ENCODE measurements around the gene MND1.
A peak's percentile ranks its signal among the peaks of the same experiment; 100 is the strongest.

Gene MND1, protein sequence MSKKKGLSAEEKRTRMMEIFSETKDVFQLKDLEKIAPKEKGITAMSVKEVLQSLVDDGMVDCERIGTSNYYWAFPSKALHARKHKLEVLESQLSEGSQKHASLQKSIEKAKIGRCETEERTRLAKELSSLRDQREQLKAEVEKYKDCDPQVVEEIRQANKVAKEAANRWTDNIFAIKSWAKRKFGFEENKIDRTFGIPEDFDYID

DNA sequence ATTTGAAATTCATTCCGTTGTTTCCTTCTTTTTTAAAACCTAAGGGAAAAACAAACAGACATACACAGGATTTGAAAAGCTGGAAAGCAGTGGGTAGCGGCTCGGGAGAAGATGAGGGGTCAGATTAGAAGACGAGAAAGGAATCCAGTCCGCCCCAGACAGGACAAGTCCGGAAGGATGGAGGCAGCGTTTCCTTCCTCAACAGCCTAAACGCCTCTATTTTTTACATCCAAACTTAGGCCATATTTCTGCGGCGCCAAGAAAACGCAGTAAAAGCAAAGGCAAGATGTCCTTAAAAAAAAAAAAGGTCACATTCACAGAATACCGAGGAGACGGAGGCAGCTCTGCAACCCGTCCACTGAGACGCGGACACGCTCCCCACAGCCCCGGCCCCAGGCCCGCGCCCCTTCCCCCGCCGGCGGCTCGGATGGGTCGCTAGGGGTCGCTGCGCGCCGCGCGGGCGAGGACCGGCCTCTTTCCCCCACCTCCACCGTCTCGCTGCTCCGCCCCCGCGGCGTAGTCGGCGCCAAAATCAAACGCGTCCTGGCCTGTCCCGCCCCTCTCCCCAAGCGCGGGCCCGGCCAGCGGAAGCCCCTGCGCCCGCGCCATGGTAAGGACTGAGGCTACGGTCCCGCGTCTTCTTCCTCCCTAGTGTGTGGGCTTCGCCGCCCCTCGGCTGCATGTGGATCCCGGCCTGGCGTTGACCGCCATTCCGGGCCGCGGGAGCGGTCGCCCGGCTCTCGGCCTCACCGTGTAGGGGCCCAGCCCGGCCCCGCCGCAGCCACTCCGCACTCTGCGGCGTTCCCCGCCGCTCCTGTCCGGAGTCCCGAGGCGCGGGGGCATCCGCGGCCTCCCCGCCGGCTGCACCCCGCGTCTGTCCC, at the start of gene MND1:
Gene MND1, plus strand, starts transcription at position 558 of the 881 bp plus-strand sequence. Its CDS starts 50 bp downstream, at position 608.
- peak; percentile 83 for DNase-seq

DNA sequence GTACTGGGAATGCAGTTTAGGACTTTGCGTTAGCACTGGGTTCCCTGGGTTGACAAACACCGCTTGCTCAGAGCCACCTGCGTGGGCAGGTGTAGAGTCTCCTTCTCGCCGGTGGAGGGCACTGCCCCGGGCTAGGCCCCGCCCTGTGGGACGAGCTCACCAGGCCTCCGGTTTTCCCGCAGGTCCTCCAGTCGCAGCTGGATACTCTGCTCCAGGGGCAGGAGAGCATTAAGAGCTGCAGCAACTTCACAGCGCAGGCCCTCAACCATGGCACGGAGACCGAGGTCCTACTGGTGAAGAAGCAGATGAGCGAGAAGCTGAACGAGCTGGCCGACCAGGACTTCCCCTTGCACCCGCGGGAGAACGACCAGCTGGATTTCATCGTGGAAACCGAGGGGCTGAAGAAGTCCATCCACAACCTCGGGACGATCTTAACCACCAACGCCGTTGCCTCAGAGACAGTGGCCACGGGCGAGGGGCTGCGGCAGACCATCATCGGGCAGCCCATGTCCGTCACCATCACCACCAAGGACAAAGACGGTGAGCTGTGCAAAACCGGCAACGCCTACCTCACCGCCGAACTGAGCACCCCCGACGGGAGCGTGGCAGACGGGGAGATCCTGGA, 49.2 kb upstream of the MND1 start:
- DNase-seq = no peak

DNA sequence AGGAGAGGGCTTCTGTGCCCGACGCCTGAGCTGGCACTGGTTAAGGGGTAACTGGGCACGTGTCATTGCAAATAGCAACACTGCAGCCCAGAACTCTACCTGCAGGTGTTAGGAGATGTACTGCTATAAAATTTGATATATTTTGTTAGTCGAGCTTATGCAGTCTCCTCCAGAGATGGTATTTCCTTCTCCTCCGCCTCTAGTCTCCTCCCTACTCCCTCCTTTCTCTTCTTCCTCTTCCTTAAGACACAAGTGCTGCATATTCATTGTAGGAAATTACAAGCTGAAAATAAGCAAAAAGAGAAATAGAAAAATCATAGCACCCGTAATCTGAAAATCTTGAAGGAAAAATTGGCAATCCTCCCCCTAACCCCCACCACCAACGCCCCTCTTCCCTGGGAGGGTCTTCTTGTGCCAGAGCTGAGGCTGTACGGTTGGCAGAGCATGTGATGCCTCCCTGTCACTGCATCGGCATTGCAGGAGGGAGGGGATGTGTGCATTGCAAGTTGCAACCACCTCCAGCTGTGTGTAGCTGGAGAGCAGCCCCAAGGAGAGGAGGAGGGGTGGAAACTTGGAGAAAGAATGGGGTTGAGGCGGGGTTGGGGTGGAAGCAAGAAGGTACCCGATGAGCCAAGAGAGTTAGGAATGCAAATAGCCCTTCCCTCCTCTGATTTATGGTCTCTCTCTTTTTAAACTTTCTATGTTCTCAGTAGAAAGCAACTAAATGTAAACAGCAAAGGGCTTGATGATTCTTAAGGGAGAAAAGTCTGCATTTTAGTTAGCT, 48.3 kb upstream of the MND1 start:
- DNase-seq = no peak

DNA sequence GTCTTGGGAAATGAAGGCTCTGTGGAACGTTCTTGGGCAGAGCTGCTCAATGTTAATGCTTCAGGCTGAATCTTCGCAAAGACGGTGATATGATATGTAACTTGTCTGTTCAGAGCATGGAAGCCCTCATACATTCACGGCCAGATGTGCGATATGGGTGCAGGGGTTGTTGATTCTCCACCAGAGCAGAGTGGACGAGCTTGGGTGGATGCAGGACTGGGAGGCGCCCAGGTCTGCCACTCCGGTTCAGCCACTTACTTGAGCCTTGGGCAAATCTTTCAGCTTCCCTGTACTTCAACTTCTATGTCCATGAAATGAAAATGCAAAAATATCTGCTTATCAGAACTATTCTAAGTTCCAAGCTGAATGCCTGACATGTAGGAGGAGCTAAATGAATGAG, 47.4 kb upstream of the MND1 start:
- no peak for DNase-seq

DNA sequence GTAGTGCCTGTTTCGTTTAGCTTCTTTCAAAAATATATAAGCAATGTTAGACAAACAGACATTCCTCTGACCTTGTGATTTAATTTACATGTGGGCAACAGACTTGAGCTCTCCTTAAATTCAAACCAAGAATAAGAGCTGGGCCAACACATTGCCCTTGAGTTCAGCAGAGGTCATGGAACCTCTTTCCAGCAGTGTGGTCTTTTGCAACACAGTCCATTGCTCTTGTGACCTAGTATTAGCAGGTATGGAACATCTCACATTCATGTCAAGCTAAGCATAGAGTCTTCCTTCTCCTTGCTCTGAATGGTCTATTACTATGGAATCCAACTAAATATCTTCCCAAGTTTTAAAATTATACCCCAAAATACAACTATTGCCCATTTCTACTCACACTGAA, 33.7 kb upstream of the MND1 start:
- no peak for DNase-seq

DNA sequence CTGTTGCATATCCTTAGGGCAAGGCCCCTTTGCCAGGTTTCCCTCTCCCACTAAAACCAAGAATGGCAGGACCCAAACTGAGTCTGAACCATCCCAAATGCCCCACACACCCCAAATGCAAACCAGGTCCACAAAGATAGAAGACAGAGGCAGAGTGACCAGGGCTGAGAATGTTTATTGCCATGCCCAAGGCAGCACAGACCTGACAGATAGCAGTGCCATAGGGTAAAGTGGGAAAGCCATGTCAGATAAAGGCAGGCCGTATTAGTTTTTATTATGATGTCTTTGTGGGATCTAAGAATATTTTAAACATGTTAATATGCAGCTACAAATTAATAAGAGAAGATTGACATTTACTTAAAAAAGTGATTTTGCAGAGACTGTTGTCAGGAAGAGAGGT, 29.6 kb upstream of the MND1 start:
- DNase-seq = no peak

DNA sequence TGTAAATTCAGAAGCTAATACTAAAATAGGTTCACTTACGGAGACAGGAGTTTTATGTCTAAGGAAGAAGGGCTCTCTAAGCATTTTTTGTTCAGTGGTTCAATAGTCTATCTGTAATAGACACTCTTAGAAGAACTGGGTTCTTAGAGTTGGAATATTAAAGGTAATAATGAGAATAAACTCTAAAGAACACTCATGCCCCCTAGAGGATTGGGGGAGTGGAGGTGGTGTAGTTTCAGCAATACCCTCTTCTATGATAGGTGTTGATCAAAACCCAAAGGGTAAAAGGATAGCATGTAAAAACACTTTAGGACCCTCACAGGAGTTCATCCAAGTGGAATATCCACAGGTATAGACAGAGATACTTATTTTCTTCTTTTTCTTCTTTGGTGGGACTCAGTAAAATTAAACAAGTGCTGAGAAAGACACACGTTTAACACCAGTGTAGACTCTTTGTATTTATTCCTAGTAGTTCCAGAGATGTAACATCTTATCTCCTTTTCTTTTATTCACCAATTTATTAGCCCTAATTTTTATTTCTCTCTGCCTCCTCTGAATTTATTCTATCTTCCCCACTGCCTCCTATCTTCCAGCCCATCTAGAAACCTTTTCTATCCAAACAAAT, 25.7 kb upstream of the MND1 start:
- DNase-seq = peak; percentile 45

DNA sequence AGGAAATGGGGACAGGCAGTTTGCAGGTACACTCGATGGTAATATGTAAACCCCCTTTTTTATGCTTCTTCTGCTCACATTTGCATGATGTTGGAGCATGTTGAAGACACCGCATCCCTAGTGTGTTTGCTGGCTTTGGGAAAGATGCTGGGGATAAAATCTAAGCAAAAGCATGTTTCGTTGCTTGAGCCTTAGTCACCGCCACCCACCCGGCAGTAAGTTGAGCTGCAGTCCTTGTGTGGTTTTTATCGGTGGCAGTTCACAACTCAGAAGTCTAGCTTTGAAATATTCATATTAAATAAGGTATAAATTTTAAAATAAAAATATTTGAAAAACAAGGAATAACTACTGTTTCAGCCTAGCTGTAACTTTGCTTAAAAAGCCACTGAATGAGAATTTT, 21.7 kb upstream of the MND1 start:
- DNase-seq = no peak

DNA sequence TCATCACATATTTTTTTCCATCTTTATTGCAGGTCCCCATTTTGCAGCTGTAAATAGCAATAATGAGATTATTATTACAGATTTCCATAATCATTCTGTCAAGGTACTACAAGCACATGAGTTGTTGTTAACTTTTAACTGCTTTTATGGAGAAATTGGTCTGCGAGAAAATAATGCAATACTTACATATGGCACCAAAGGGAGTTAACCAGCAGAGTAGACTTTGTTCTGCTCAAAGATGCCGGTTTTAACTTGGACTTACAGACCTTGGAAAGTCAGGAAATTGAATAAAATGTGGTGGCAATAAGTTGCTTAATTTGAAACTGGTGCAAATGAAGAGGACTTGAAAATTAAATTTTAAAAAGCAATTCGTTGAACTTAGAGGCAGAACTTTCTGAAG, 20.4 kb upstream of the MND1 start:
- no peak for DNase-seq

DNA sequence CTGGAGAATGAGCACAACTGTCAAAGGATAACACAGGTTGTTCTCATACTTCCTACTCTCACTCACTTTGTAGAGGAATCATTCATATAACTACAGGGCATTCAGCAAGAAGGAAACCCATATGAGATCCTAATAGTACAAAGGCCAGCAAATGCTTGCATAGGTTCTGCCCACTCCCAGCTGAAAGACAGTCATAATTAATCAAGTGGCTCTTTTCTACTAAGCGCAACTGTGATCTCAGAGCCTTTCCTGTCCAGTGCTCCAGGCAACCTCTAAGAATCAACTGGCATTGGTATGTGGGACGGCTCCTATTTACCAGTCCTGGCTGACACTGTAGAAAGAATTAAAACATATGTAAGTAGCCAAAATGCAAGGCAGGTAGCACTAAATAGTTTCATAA, 18.9 kb upstream of the MND1 start:
- no peak for DNase-seq

DNA sequence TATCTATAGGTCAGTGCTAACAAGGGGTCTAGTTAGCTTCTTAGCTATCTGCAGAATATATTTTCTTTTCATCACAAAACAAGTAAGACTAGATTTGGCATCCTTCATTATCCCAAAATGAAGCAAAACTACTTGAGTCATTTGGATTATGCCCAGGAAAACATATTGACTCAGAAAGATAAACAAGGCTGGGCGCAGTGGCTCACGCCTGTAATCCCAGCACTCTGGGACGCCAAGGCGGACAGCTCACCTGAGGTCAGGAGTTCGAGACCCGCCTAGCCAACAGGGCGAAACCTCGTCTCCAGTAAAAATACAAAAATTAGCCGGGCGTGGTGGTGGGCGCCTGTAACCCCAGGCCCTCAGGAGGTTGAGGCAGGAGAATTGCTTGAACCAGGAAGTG, 18.0 kb upstream of the MND1 start:
- DNase-seq = no peak

DNA sequence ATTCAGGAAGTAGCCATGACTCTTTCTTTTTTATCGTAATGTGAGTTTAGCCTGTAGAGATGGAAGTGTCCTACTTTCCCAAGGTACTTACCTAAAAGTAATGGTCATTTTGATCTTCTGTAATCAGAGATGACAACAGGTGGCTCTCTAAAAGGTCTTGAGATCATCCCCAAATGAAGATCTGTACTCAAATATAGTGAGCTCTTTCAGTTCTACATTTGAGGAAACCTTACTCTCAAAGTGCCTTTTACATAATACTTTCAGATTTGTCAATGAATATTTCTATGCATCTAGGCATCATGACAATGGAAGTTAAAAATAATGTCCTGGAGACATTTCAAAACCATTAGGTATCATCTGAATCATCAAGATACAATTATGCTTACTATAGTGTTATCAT, 17.2 kb upstream of the MND1 start:
- DNase-seq = no peak

DNA sequence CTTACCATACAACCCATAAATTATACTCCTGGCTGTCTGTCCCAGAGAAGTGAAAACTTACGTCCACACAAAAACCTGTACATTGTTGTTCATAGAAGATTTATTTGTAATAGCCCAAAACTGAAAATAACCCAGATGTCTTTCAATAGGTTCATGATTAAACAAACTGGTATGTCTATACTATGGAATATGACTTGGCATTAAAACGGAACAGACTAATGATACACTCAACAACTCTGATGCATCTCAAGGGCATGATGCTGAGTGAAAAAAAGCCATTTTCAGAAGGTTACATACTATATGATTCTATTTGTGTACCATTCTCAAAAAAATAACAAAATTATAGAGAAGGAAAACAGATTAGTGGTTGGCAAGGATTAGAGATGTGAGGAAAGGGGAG, 11.6 kb upstream of the MND1 start:
- no peak for DNase-seq

DNA sequence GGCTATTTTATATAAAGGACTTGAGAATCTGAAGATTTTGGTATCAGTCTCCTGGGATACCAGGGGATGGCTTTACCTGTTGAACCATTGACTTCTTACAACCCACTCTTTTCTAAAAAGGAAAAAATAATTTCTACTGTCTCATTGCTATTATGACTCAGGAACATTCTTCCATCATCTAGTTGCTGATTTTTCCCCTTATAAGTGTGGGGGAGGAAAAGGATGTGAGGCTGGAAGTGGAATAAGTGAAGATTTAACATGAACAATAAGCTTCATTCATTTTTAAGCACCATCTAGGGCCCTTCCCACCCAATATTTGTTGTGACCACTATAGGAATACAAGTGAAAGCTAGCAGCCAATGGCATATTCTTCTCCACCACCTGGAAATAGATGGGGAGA, 10.6 kb upstream of the MND1 start:
- no peak for DNase-seq

DNA sequence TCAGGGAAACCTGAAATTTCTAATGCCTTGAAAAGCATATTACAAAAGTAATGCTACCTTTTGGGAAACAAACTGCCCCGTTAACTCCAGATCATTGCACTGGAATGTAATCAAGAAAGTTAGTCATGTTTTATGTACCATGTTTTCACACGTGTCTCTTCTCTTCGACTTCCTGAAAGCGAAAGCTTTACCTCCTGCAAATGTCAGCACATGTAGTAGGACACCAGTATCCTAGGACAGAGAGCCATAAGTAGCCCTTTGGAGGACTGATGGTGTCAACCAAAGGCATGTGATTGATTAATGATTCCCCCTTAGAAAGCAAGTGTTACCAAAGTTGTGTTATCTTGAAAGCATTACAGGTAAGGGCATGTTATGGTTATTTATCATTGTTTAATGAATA, 8.8 kb upstream of the MND1 start:
- DNase-seq = no peak

DNA sequence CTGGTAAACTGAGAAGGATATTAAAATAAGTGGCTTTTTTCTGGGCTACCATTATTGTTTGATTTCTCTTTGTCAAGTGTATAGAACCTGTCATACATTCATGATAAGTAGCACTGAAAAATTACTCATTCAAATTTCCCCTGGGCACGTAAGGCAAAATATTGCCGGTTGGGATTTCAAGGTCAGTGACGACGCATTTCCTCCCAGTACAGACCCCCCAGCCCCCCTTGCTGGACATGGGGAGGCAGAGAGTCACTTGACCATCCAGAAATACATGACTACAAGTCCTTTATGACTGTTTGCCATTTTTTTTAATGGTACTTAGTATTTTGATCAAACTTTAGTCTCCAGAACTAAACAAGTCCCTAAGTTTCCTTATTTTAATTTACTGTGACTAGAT, 6.8 kb upstream of the MND1 start:
- no peak for DNase-seq

DNA sequence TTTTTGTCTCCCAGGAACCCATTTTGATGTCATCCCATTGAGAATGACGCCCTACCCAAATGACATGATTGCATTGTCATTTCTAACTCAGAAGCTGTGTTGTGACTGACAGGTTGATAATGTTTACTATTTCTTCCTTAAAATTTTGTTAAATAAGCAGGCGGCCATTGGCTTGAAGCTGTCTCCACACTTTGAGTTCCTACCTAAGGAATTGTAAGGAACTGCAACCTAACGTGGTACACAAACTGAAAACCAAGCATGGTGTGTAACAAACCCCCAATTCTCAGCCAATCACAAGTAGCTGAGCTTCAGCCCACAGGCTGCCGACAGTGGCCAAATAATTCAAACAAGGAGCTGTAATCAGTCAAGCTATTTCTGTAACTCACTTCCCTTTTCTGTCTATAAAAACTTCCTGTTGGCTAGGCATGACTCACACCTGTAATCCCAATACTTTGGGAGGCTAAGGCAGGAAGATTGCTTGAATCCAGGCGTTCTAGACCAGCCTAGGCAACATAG, 2.9 kb upstream of the MND1 start:
- no peak for DNase-seq

DNA sequence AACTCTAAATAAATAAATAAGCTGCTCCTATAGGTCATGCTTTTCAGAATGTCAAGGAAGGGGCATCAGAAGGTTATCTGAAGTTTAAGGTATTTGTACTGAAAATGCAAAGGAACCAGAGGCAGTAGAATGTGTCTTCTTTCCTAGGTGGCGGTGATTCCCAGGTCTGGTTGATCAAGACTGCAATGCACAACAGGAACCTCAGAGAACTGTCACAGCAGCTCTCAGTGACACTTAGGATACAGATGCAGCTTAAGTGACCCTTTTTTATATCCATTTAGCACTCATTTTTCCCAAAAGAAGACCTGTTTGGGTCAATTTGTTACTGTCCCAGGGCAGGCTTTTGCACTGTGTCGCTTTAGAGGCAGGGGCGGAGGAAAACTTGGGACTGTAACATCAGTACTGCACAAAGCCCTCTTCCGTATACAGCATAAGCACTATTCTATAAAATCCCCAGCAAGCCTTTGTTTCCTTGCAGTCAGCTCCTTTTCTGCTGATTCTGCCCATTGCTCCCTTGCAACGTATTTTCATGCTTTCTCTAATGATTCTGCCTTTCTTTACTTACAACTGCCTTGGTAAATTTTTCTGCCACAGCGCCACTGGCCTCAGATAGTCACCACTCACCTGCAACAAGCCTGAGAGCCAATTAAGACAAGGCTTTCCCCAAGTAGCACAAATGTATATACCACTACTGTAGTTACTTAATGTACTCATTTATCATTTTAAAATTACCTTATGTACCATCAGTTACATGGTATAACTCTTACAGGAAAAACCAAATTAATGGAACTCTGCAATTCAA, 1.5 kb upstream of the MND1 start:
- no peak for DNase-seq

DNA sequence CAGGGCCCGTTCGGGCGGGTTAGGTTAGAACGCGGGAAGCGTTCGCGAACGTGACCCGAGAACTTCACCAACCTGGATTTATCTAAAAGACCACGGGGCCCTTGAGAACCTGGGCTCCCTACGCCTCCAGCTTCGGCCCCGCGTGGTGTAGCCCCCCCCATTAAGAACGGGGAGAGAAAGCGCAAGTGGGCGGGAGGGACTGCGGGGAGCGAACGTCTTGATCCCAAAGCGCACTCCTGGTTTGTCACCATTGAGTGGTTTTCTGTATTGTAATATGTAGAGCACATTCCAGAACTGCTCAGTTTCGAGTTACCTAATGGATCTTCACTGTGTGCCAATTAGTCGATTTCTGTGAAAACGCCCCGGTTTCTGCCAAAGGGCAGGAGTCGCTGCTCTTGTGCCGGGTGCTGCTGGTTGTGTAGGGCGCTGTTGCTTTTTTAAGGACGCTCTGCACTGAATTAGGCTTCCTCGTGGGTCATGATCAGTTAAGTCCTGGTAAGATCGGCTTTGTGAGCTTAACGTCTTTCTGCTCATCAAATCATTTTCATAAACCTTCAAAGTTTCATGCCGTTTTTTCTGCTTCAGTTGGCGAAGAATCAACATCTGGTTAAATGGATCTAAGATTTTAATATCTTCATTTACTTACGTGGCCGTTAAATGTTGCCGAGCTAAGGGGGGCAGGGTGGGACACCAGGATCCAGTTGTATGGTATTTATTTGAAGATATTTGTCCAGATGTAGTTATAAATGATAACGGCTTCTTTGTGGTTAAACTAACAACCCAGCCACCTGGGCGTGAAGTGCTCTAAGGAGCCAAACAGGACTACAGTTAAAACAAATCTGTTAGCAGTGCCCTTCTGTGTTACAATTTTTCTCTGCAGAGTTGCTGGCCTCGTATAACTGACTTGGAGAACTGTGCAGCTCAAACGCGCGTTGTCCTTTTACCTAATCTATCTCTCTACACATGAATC, 809 bp downstream of the MND1 start:
- DNase-seq = peak; percentile 62

DNA sequence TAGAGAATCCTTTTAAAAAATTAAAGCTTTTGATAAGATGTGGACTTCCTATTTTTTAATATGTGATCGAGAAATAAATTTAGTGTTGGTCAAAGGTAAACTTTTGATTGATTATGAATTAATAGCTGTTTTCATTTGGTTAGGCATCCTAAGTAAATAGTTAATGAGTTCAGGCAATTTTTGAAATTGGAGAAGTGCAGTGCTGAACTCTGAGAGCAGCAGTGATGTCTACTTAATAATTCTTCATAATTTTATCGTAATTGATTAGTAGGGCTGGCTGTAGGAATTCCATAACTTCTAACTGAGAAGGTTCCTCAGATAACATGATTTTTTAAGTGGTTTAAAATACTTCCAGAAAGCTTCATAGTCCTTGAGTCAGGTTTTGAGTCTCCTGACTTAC, 1.5 kb downstream of the MND1 start:
- no peak for DNase-seq

DNA sequence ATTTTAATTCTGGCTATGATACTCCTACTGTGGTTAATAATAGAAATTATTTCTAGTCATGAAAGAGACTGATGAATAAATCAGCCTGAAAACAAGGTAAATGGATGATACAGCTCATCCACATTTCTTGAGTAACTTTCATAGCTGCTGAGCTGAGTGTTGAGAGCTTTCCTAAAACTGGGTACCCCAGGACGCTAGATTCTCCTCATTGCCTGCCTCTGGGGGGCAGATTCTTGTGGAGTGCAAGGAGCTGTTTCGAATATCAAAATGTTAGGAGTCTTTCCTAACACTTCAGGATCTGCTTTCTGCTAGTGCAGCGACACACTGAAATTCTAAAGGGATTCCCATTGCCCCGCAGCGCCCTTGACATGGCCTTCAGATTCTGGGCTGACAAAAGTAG, 2.1 kb downstream of the MND1 start:
- DNase-seq = no peak

Measured in CD4-positive, alpha-beta T cell treated with Interleukin-4 for 4 hours (primary cell).